PC-3 (cell line): ENCODE data around the gene DEPDC1.

ENCODE experiments used
- CTCF ChIP-seq: fragments of 300-600 bp; sonication (generic); conservative IDR thresholded peaks from 2 replicates; pipeline ENCODE4 v1.5.1; 2017; ENCODE audit warnings: antibody characterized with exemption, low read depth, mild to moderate bottlenecking, low read length
- EZH2 ChIP-seq: fragments of 300-600 bp; sonication (generic); IDR thresholded peaks from one replicate; pipeline ENCODE4 v1.6.1; 2017; ENCODE audit warnings: antibody characterized with exemption, mild to moderate bottlenecking, low read length; ENCODE audit not compliant: unreplicated experiment

- TF ChIP-seq CTCF: no peak
- no peak for TF ChIP-seq EZH2
Measured at GRCh38 chr1:68493193-68493592, 3.7 kb downstream of the DEPDC1 start.
